DLD1 (cell line): ENCODE measurements around the gene GPR153.
"Not testable (repeated sequence)": the region's sequence is repeated elsewhere in the genome, so short reads cannot be mapped to it uniquely, and the experiment has no call there.

ENCODE experiments used
- in situ Hi-C: cut with HindIII; loops from 2 replicates; pipeline ENCODE4 v1.10.0; 2017; ENCODE audit warnings: low sequenced_read_pairs

The GPR153 gene

DNA sequence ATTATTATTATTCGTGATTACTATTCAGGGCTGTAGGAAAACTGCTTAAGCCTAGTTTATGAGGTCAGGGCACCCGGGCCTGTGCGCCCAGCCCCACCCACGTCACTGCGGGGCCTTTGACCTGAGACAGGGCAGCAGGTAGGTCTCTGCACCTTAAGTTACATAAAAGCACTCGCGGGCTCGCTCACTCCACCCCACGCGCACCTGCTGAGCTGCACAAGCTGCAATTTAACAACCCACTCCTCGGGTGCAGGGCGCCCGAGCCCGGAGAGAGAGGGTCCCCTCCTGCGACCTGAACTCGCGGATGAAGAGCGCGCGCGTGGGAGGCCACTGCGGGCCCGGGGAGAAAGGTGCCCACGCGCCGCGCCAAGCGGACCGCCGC lies 25.6 kb downstream of the GPR153 start:
- in situ Hi-C loops, result no loop called here

GRCh38 chr1:6234502-6235295 lies 26.2 kb downstream of the GPR153 start:
- in situ Hi-C loops, result no loop called here

GRCh38 chr1:6233376-6233775 lies 27.5 kb downstream of the GPR153 start:
- in situ Hi-C loops, result no loop called here

- in situ Hi-C loops, result no loop called here
Observed at GRCh38 chr1:6225651-6226050, 35.2 kb downstream of the GPR153 start.

- in situ Hi-C loops, result no loop called here
Observed at GRCh38 chr1:6224718-6225117, 36.2 kb downstream of the GPR153 start.

- in situ Hi-C loops, result no loop called here
Observed at GRCh38 chr1:6223617-6224016, 37.3 kb downstream of the GPR153 start.

- in situ Hi-C loops, result no loop called here
Observed at GRCh38 chr1:6222636-6223035, 38.3 kb downstream of the GPR153 start.

GRCh38 chr1:6221210-6221784 lies 39.6 kb downstream of the GPR153 start:
- in situ Hi-C loops, result no loop called here

DNA sequence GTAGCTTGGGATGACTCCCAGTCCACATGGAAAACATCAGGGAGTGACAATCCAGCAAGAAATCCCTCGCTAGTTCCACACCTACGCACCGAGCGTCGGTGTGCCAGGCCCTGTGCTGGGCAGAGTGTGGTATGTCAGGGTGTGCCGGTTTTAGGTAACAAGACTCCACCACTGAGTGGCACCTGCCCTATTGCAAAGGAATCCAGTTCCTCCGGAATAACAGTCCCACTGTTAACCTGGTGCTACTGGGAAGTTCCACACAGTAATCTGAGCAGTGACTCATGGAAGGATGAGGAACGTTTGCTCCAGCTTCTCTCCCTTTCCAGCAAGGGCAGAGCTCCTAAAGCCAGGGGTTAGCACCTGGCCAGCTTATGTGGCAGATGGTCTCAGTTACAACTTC lies 40.7 kb downstream of the GPR153 start:
- in situ Hi-C loops, result no loop called here

DNA sequence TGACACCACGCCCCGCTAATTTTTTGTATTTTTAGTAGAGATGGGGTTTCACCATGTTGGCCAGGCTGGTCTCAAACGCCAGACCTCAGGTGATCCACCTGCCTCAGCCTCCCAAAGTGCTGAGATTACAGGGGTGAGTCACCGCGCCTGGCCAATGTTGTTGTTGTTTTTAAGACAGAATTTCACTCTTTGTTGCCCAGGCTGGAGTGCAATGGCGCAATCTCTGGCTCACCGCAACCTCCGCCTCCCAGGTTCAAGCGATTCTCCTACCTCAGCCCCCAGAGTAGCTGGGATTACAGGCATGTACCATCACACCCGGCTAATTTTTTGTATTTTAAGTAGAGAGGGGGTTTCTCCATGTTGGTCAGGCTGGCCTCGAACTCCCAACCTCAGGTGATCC lies 41.3 kb downstream of the GPR153 start:
- in situ Hi-C loops, result not testable (repeated sequence)

- in situ Hi-C loops, result no loop called here
Observed at GRCh38 chr1:6218375-6219164, 42.3 kb downstream of the GPR153 start.

GRCh38 chr1:6212193-6212959 lies 48.5 kb downstream of the GPR153 start:
- in situ Hi-C loops, result no loop called here

- in situ Hi-C loops, result no loop called here
Observed at GRCh38 chr1:6211731-6212130, 49.2 kb downstream of the GPR153 start.

DNA sequence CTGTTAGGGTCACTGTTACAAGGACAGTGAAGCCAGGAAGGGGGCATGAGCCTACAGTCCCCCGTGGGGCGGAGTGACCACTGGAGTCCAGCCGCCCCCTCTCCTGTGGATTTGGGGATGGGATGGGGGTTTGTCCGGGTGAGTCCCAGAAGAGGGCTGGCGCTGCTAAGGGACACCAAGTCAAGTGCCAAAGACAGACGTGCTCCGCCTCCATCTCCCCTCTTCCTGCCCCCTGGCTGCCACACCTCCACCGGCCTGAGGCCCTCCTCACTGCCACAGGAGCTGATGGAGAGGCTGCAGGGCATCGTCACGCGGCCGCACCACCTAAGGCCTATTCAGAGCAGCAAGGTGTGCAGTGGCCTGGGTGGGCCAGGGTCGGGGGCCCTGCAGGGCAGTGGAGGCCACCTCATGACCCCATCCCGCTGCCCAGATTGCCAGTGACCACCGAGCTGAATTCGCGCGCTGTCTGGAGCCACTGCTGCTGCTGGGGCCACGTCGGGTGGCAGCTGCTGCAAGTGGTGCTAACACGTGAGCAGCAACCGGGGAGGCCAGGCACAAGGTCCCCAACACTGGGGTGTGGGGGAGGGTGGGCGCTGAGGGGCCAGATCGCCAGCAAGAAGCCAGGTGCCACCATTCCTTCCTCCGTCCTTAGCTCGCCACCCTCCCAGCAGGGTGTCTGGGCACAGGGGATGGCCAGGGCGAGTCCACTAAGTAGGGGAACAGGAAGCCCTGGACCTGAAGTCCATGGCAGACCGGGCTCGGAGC lies 50.1 kb downstream of the GPR153 start:
- in situ Hi-C loops, result no loop called here

- in situ Hi-C loops, result no loop called here
Observed at GRCh38 chr1:6209661-6210580, 51.0 kb downstream of the GPR153 start.

- in situ Hi-C loops, result no loop called here
Observed at GRCh38 chr1:6208723-6209660, 51.9 kb downstream of the GPR153 start.

DNA sequence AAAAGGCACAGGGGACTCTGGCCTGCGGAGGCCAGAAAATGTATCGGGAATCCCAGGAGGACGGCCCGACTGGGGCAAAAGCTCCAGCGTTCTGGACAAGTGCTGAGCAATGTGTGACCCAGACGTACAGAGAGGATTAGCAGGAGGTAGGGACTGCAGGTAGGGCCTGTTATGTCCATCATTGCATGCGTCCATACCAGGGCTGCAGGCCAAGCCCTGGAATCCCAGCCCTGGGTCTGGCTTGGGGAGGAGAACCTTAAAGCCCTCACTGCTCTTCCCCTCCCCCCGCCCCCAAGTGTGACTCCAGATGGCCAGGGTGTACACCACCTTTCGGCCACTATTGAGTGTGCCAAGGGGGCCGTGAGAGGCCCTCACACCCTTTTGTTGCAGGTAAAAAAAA lies 53.0 kb downstream of the GPR153 start:
- in situ Hi-C loops, result no loop called here
